Measurements from ENCODE around the gene HSPG2. TPM values are rescaled to one million over a fixed set of nuclear protein-coding genes. Genes with fewer than 3 reads are reported as not detected.

HSPG2 gene
- total and polyA plus RNA-seq, 2 donors (not counting 1 experiment from before 2014, with no cell fraction given): 2.0 to 4.5 TPM

GRCh38 chr1:21782868-21783678 is 154.0 kb downstream of the HSPG2 start, which contains the start of gene USP48:
TSS of gene USP48 (minus strand) at chr1:21783149. CDS start at chr1:21782957, 192 bp downstream.
- H4K20me1 ChIP-seq (ENCODE audit: control insufficient read depth, insufficient read depth, low read length, poor library complexity, severe bottlenecking): peaks cover 23% of the 10 kb centered on the region
- ChIA-PET CTCF (interaction anchor here (0.7 to 2.7 kb wide), 7 partner anchors 22 to 243 kb away, joined by 3 to 25 read pairs (median 3); no protein-coding TSS in a partner anchor), POLR2A (interaction anchor here (0.6 to 3.3 kb wide), 8 partner anchors 20 to 728 kb away, joined by 3 to 15 read pairs (median 6); partner anchors contain the start of gene CDC42)
- ATAC-seq (ENCODE audit: low read depth) (peak; percentile 81), DNase-seq (peak; percentile 98)
- no peaks in the 10 kb centered on the region for H3K36me3 ChIP-seq (replicated peaks in 1 of 2; ENCODE audit: control extremely low read depth in 1 of 2, control insufficient read depth in 1 of 2, extremely low read depth in 1 of 2, insufficient read depth in 2 of 2, low read length in 1 of 2)
- peak within 1 kb of the TSS; percentile 100 for H3K9ac ChIP-seq (ENCODE audit: low read length)
- peaks cover 23 to 43% of the 10 kb centered on the region in 2 donors for H3K4me1 ChIP-seq (ENCODE audit: control insufficient read depth in 2 of 2, insufficient read depth in 2 of 2, low read length in 2 of 2)
- Mint-ChIP-seq H3K4me1 (peaks cover 34% of the 10 kb centered on the region), H3K27ac (peak within 1 kb of the TSS; percentile 100), H3K27me3 (no peaks in the 10 kb centered on the region), H3K4me3 (peak within 1 kb of the TSS; percentile 95), H3K9me3 (ENCODE audit: insufficient read depth) (no peaks in the 10 kb centered on the region)
- under 1% methylated on average over 82 of the region's 82 CpGs for WGBS (ENCODE audit: insufficient coverage)
- intact Hi-C loops (cut with micrococcal nuclease): loop anchor here (1.0 to 5.0 kb wide), 11 partner anchors 21 to 996 kb away; partner anchors contain the start of genes CDC42, HP1BP3, HSPG2 and ZBTB40
- peak within 1 kb of the TSS; percentile 86 for H3K4me2 ChIP-seq (replicated peaks; ENCODE audit: low read depth, low read length, poor library complexity, severe bottlenecking)
- TF ChIP-seq EZH2 (IDR thresholded peaks at IDR 0.05; ENCODE audit: borderline replicate concordance, insufficient read depth, low read depth, low read length, poor library complexity, severe bottlenecking) (no peak), CTCF (IDR thresholded peaks at IDR 0.05) (peak; percentile 4)
- peaks cover 45% of the 10 kb centered on the region for H3K79me2 ChIP-seq (ENCODE audit: control insufficient read depth, insufficient read depth, low read length)
- peak within 1 kb of the TSS; percentile 99 to 100 for H3K27ac ChIP-seq (ENCODE audit: low read length in 2 of 2)
- no peaks in the 10 kb centered on the region for H3K9me3 ChIP-seq (ENCODE audit: control extremely low read depth in 1 of 3, control insufficient read depth in 2 of 3, insufficient read depth in 1 of 3, low read length in 2 of 3)
- H3K27me3 ChIP-seq (replicated peaks in 1 of 4; ENCODE audit: control extremely low read depth in 1 of 4, control insufficient read depth in 3 of 4, insufficient read depth in 4 of 4, low read length in 3 of 4): no peaks in the 10 kb centered on the region
- peak within 1 kb of the TSS; percentile 86 to 100 (median 94) for H3K4me3 ChIP-seq (ENCODE audit: control extremely low read depth in 1 of 5, extremely low read depth in 1 of 5, insufficient read depth in 1 of 5, low read depth in 2 of 5, low read length in 4 of 5)
- peak within 1 kb of the TSS; percentile 81 for H2AFZ ChIP-seq (ENCODE audit: insufficient read depth, low read depth, low read length, poor library complexity, severe bottlenecking)

All from B cell (primary cell).